GM20431 (cell line): Measurements from ENCODE around the gene C19orf44.

Experiments
- in situ Hi-C: fragments of 300-500 bp; cut with MseI, MboI; formaldehyde crosslinking; loops from one replicate; pipeline ENCODE4 v1.15.0; 2020; ENCODE audit warnings: low sequenced_read_pairs; ENCODE audit not compliant: unreplicated experiment

The C19orf44 gene

GRCh38 chr19:16514383-16515019 is 18.3 kb downstream of the C19orf44 start:
- in situ Hi-C loops: no loop called here

- in situ Hi-C loops: no loop called here
Measured at GRCh38 chr19:16516381-16516780, 20.2 kb downstream of the C19orf44 start.

GRCh38 chr19:16516923-16517610 is 20.9 kb downstream of the C19orf44 start:
- in situ Hi-C loops: no loop called here

DNA sequence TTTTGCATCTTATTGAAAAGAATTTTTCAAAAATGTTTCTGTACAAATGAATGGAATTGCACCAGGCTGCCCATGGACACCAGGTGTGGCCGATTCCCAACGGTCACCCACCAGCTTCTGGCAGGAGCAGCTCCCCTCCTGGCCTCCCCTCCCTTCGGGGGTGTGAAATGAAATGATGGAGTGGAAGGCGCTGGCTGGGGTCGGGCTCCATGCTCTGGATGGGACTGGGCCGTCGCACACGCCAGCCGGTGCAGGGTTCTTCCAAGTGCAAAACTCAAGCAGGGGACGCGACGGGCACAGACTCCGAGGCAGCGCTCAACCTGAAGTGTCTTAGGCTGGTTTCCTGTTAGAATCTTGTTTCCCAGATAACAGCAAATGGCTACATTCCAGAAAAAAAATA is 21.9 kb downstream of the C19orf44 start:
- in situ Hi-C loops: no loop called here

DNA sequence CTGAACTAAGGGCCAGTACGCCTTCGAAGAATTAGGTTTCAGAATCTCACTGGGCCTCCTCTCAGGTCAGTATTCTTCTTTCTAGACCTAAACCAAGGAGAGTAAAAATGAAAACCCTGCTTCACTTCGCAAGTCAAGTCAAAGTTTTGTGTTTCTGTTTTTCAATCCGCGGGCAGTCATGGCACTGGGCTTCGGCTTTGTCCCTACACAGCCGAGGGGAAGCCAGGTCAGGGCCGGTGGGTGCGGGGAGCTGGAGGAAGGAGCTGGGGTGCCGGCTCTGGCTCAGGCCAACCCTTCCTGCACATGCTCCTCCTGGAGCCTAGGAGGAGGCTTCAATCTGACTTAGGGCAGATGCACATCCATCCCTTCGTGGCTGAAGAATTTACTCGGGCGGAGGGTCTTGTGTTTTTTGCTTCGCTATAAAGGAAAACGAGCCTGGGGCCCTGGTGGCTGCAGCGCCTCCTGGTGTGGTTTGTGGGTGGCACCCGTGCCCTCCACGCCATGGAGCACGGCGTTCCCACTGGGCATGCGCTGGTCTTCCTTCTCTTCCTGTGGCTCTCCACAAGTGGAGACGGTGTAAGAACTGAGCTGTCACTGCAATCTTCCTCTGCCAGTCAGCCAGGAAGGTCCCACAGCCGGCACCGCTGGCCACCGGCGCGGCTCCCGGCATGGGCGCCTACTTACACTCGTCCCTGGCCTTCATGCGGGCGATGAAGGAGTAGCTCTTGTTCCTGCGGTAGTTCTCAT is 22.5 kb downstream of the C19orf44 start:
- in situ Hi-C loops: no loop called here

GRCh38 chr19:16519230-16519687 is 23.1 kb downstream of the C19orf44 start:
- in situ Hi-C loops: no loop called here

GRCh38 chr19:16520074-16520973 is 24.1 kb downstream of the C19orf44 start:
- in situ Hi-C loops: no loop called here

DNA sequence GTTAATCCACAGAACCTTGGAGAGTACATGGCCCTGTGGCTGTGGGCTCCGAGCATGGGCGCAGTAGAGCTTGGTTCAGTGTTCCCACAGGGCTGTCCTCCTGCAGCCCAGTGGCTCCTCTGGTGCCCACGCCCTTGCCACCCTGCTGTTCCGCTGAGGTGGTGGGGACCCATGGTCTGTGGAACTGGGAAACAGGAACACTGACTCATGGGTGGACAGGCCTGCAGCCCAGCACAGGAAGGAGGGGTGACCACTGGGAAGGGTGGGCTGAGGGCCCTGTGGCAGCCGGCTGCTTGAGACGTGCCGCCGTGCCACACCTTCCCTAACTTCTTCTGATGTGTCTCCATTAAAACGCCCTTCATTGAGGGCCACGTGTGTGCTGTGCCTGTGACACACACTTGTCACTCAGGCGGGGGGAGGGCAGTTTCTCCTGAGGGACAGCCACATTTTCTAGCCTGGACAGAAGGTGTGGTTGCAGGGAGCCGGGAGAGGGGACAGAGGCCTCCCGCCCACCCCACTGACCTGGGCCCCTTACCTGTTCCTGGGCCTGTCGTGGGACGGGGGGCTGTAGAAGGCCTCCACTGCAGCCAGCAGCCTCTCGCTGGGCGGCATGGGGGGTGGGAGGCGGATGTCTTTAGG is 24.9 kb downstream of the C19orf44 start:
- in situ Hi-C loops: no loop called here

DNA sequence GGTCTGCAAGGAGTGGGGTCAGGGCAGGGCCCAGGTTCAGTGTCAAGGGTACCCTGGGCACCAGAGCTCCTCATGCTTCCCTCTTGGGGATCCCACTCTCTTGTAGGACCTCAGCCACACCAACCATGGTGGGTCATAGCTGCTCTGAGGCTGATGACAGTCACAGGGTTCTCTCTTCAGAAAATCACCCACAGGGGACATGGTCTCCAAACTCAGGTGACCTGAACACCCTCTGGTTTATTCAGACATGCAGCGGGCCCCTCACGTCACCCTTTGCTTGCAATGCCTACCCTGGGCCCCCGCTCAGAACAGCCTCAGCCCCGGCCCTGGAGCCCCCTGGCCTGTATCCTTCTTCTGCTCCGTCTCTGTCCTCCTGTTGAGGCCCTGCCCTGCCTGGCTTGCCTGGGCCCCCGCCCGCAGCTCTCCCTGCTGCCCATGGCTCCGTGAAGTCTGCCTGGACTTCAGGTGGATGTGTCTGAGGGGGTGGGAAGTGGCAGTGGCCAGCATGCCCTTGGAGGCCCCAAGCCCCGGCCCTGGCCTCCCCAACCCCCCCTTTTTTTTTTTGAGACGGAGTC is 25.6 kb downstream of the C19orf44 start:
- in situ Hi-C loops: no loop called here

DNA sequence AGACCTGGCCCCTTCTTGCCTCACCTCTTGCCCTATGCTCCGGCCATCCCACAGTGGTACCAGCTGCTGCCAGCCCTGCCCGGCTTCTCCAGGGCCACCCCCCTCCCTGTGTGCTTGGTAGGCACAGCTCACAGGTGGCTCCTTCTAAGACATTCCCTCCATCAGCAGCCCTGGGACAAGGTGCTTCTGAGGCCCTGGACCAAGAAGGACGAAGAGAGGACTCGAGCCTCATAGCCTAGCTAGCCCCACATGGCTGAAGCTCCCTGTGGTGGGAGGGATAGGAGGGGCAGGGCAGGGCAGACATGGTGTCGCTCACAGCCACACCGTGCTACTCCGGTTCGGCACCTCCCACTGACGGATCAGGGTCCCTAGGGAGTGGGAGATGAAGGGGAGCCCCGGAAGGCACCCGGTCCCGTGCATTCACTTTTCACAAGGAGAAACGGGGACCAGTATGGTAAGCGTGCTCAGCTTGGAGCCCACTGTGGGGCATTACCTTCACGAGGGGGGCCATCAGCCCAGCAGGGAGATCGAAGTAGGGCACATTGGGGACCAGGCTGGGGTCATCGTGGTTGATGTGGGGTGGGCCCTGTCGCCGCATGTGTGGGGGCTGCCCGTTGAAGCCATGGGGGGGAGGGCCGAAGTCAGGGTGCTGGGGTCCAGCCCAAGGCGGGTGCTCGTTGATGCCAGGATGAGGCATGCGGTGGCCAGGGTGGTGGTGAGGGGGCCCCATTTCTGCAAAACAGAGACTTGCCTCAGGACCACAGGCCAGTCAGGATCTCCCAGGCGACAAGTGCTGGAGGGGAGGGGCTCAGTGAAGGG is 26.6 kb downstream of the C19orf44 start:
- in situ Hi-C loops: no loop called here

GRCh38 chr19:16524991-16525734 is 29.0 kb downstream of the C19orf44 start:
- in situ Hi-C loops: no loop called here

GRCh38 chr19:16525751-16526481 is 29.7 kb downstream of the C19orf44 start:
- in situ Hi-C loops: no loop called here

DNA sequence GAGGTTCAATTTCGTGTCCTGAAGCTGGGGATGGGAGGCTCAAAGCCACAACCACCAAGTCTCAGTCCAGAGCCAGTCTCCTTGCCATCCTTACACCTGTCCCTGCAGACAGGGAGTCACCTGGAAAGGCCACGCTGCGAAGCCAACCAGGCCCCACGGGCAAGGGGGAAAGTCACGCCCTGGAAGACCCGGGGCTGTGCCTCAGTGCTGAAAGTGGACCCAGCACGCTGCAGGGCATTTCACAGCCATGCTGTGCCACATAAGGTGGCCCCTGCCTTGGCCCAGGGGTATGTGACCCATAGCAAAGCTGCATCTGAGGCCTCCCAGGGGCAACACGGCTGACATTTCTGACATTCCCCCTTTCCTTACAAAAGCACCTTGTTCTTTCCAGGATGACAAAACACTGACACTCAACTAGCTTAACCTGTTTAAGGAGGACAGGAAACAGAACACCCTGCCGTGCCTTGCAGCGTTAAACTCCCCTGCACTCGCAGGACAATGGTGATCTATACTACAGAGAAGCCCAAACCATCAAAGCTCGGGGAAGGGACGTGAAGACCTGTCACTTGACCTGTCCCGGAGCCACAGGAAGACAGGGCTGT is 31.2 kb downstream of the C19orf44 start:
- in situ Hi-C loops: no loop called here

DNA sequence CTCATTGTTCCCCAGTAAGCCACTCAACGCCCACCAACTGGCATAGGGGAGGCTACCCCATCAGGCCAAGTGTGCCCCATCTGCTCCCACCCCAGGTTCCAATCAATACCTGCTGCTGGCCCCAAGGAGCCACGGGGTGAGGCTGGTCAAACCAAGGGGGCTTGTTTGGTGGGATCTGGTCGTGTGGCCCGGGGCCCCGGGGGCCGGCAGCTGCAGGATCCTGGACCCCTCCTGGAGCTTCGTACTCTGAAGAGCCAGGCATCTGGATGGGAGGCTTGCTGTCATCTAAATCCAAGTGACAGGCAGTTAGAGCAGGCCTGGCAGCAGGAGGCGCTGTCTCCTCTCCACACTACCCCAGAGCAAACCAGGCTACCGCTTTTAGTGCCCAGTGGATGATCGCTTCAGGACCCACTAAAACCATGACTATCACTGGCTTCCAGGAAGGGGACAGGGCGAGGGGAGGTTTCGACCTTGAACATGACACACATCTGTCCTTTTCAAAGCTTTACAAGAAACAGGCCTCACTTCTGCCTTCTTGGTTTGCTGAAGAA is 31.9 kb downstream of the C19orf44 start:
- in situ Hi-C loops: no loop called here

- in situ Hi-C loops: no loop called here
Measured at GRCh38 chr19:16529466-16530144, 33.4 kb downstream of the C19orf44 start.
